CD4-positive, alpha-beta T cell treated with Interferon gamma for 1 hour (primary cell): Measurements from ENCODE around the gene PHYKPL.
"Not testable (repeated sequence)": the region's sequence is repeated elsewhere in the genome, so short reads cannot be mapped to it uniquely, and the experiment has no call there.

Source experiments
- DNase-seq: peaks from one replicate; pipeline ENCODE4 v3.0.0-alpha.2; 2020

Gene PHYKPL

GRCh38 chr5:178261666-178262600 lies 29.3 kb upstream of the PHYKPL start:
- DNase-seq, result no peak

- no peak for DNase-seq
Measured at GRCh38 chr5:178259623-178260536, 27.3 kb upstream of the PHYKPL start.

- DNase-seq, result no peak
Measured at GRCh38 chr5:178257650-178258049, 25.0 kb upstream of the PHYKPL start.

- no peak for DNase-seq
Measured at GRCh38 chr5:178256746-178257145, 24.1 kb upstream of the PHYKPL start.

GRCh38 chr5:178253632-178254031 lies 21.0 kb upstream of the PHYKPL start:
- DNase-seq, result not testable (repeated sequence)

- DNase-seq, result no peak
Measured at GRCh38 chr5:178252258-178252657, 19.7 kb upstream of the PHYKPL start.

- no peak for DNase-seq
Measured at GRCh38 chr5:178250263-178250662, 17.7 kb upstream of the PHYKPL start.

GRCh38 chr5:178249191-178249989 lies 16.8 kb upstream of the PHYKPL start:
- DNase-seq, result peak; percentile 46

- DNase-seq, result no peak
Measured at GRCh38 chr5:178248750-178249149, 16.1 kb upstream of the PHYKPL start.

GRCh38 chr5:178247481-178248456 lies 15.2 kb upstream of the PHYKPL start:
- DNase-seq, result peak; percentile 25

GRCh38 chr5:178246624-178247279 lies 14.2 kb upstream of the PHYKPL start:
- DNase-seq, result no peak

GRCh38 chr5:178245389-178245788 lies 12.8 kb upstream of the PHYKPL start:
- DNase-seq, result no peak

- no peak for DNase-seq
Measured at GRCh38 chr5:178244576-178244975, 12.0 kb upstream of the PHYKPL start.

- no peak for DNase-seq
Measured at GRCh38 chr5:178242416-178242815, 9.8 kb upstream of the PHYKPL start.

GRCh38 chr5:178241688-178242231 lies 9.2 kb upstream of the PHYKPL start:
- DNase-seq, result peak; percentile 10

GRCh38 chr5:178241231-178241663 lies 8.6 kb upstream of the PHYKPL start:
- peak; percentile 9 for DNase-seq

- no peak for DNase-seq
Measured at GRCh38 chr5:178240766-178241165, 8.2 kb upstream of the PHYKPL start.

- DNase-seq, result no peak
Measured at GRCh38 chr5:178240341-178240741, 7.7 kb upstream of the PHYKPL start.

GRCh38 chr5:178239626-178240301 lies 7.2 kb upstream of the PHYKPL start:
- peak; percentile 52 for DNase-seq
